Mammary epithelial cell (primary cell): ENCODE results near the gene COPRS.

Experiments used
- CTCF ChIP-seq, 2 donors: IDR thresholded peaks in 1 of 2; conservative IDR thresholded peaks in 1 of 2; 2 replicates each; pipeline ENCODE4 v1.5.1; 2011 to 2012; ENCODE audit warnings: inconsistent platforms in 2 of 2, low read length in 2 of 2, mild to moderate bottlenecking in 2 of 2, control low read depth in 1 of 2, low read depth in 1 of 2; ENCODE audit not compliant: insufficient read depth in 1 of 2; ENCODE audit errors: extremely low read depth in 1 of 2
- EZH2 ChIP-seq: IDR thresholded peaks from 2 replicates; pipeline ENCODE4 v1.6.1; 2012; ENCODE audit warnings: low read length, inconsistent platforms, borderline replicate concordance

GRCh38 chr17:31882571-31882970, 23.5 kb upstream of the COPRS start:
- TF ChIP-seq CTCF (conservative IDR thresholded peaks at IDR 0.05 in 1 of 2, IDR thresholded peaks at IDR 0.05 in 1 of 2; ENCODE audit: extremely low read depth in 1 of 2, insufficient read depth in 1 of 2, low read depth in 1 of 2, low read length in 2 of 2) (no peak), EZH2 (no peak)
